KG1 (cell line): ENCODE results near the gene GARIN3.
"Not testable (repeated sequence)": the region's sequence is repeated elsewhere in the genome, so short reads cannot be mapped to it uniquely, and the experiment has no call there.

Source experiments
- DNase-seq: peaks from one replicate; lab custom pipeline; 2025; lab: John Stamatoyannopoulos, UW

GARIN3 gene

GRCh38 chr5:157166214-157167213, at the start of gene GARIN3:
GARIN3 (minus strand) TSS chr5:157166264; CDS start chr5:157166168, 96 bp downstream.
- DNase-seq, result no peak

GRCh38 chr5:157215514-157216167, 49.6 kb upstream of the GARIN3 start:
- DNase-seq, result no peak

DNA sequence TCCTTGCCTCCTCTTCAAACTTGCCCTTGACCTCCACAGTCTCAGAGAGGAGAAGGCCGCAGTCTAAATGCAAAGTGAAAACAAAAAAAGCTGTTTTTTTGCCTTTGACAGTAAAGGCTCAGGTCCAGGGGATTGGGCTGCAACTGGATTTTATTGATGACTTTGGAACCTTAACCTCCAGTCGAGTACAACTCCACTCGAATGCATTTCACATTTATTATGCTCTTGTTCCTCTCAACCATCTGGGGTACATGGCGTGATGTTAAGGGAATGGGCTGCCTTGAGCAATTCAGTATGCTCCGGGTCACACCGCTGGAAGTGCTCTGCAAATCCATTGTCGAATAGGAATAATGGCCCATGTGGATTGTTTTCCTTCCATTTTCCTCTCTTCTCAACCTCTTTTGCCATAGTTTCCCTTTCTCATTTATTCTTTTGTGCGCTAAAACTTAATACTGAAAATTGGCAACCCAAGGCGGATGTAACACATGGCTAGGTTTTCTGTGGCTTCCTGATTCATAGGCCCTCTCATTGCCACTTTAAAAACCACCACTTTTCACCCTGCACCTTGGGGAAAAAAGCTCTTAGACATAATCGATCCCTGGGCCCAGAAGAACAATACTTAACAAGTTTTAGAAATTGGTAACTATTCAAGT, 48.9 kb upstream of the GARIN3 start:
- DNase-seq, result no peak

DNA sequence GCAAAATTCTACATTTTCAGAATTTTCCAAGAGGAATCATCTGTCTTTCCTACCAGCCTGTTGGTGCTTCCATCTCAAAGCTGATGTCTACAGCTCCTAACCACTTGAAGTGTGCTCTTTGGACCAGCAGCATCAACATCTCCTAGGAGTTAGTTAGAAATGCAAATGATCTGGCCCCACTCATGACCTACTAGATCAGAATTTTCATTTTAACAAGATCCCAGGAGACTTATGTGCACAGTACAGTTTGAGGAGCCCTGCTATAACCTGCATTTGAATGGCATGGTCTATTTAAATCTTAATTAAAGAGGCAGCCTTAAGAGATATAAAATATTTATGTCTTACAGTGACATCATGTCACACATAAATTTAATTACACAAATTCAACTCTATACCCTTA, 48.4 kb upstream of the GARIN3 start:
- DNase-seq, result no peak

DNA sequence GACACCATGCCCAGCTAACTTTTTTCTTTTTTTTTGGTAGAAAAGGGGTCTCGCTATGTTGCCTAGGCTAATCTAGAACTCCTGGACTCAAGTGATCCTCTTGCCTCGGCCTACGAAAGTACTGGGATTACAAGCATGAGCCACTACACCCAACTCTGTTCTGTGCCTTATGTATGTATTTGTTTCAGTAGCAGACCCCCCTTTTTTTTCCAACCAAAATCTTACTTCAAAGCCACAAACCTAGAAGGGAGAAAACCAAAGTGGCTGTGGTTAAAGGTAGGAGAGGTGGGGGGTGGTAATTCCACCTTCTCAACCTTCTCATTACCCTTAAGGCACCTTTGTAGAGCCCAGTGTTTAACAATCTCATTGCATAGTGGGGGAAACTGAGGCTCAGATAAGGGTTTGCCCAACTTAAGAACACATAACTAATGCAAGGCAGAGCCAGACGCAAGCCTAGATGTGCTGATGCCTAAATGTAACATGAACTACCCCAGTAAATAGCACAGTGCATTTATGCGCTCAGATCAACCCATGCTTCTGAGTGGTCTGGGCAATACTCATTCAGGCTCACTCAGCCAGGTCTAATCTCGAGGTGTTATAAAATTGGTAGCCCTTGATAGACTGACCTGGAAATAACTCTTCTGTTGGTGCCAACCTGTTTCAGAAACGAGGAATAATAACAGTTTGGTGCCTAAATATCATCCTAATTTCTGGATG, 47.6 kb upstream of the GARIN3 start:
- no peak for DNase-seq

- DNase-seq, result no peak
Observed at GRCh38 chr5:157212307-157212706, 46.2 kb upstream of the GARIN3 start.

DNA sequence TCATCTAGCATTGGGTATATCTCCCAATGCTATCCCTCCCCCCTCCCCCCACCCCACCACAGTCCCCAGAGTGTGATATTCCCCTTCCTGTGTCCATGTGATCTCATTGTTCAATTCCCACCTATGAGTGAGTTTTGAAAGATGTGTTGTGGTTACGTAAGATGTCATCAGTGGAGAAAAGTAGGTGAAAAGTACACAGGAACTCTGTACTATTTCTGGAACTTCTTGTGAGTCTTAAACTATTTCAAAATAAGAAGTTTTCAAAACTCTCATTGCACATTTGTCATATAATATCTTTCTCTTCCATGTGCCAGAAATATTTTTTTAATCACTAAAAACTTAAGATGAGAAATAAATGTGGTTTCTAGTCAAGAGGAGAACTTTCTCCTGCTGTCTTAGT, 44.6 kb upstream of the GARIN3 start:
- DNase-seq, result not testable (repeated sequence)

- no peak for DNase-seq
Observed at GRCh38 chr5:157205708-157206107, 39.6 kb upstream of the GARIN3 start.

DNA sequence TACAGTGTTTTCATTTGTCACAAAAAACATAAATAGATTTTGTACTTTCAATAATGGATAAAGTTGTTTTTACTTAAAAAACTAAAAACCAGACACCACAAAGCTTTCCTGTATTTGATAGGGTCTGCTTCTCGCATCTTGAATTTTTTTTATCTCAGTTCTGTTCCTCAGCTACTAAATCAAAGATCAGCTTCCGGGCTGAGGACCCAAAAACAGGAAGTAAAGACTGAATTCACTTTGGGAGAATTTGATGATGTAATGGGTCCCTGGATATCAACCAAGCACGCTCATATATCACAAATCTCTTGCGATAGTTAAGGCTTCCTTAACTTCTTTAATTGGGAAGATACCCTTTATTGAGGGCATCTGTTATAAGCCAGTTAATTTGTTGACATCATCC, 38.7 kb upstream of the GARIN3 start:
- no peak for DNase-seq

- DNase-seq, result no peak
Observed at GRCh38 chr5:157203417-157203816, 37.4 kb upstream of the GARIN3 start.

DNA sequence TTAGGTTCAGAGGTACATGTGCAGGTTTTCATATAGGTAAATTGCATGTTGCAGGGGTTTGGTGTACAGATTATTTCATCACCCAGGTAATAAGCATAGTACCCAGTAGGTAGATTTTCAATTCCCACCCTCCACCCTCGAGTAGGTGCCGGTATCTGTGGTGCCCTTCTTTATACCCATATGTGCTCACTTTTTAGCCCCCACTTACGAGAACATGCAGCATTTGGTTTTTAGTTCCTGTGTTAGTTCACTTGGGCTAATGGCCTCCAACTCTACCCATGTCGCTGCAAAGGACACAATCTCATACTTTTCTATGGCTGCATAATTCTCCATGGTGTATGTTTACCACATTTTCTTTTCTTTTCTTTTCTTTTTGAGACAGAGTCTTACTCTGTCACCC, 35.8 kb upstream of the GARIN3 start:
- no peak for DNase-seq

GRCh38 chr5:157198277-157198986, 32.4 kb upstream of the GARIN3 start:
- DNase-seq, result no peak

DNA sequence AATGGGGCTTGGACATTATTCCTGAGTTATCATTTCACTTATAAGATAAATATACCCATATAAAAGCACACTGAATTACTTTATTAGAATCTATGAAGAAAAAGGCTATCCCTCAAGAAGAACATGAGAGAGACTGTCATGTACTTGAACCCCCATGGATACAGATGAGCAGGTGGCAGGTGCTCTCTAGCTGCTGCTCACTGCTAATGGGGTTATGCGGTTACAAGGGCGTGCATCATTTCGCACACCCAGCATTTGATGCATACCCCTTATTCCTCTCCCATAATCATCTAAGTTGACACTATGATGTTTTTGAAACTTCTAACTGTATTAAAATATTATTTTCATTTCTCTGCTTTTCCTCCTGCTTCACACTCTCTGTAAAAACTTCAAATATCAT, 31.0 kb upstream of the GARIN3 start:
- no peak for DNase-seq

GRCh38 chr5:157196045-157196444, 30.0 kb upstream of the GARIN3 start:
- DNase-seq, result no peak

- DNase-seq, result no peak
Observed at GRCh38 chr5:157193699-157194424, 27.8 kb upstream of the GARIN3 start.

GRCh38 chr5:157189223-157189622, 23.2 kb upstream of the GARIN3 start:
- no peak for DNase-seq

DNA sequence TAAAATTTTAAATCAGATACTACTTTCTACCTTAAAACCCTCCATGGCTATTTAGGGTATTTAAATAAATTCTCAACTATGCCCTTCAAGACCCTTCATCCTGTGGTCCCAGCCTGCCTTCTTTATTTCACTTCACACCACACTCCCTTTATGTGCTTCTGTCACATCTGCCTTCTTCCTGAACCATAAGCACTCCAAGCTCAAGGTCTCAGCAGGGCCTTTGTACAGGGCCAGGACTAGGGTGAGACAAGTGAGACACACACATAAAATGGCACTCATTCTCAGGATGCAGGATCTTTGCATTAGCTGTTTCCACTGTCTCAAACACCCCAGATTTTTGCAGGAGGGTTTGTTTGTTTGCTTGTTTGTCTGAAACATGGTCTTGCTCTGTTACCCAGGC, 22.2 kb upstream of the GARIN3 start:
- DNase-seq, result no peak

GRCh38 chr5:157187046-157187754, 21.1 kb upstream of the GARIN3 start:
- DNase-seq, result no peak

DNA sequence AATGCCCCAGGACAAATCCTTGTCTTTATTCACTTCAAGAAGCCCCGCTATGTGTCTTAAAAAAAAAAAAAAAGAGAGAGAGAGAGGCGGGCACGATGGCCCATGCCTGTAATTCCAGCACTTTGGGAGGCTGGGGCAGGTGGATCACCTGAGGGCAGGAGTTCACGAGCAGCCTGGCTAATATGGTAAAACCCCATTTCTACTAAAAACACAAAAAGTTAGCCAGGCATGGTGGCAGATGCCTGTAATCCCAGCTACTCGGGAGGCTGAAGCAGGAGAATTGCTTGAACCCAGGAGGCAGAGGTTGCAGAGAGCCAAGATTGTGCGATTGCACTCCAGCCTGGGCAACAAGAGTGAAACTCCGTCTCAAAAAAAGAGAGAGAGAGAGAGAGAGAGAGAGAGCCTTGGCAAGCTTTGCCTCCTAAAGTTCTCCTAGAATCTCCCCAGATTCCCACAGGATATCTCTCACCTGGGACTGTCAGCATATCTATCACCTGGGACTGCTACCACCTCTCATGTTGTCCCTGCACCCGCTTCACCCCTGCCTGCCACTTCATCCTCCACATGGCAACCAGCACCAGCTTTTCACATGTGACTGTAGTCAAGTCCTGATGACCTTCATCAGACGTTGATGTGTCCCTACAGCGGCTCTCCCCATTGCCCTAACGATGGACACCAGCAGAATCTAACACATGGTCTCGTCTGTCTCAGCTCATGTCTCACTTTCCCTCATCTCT, 20.4 kb upstream of the GARIN3 start:
- DNase-seq, result no peak
